Stimulated activated CD4-positive, alpha-beta T cell treated with anti-CD3 and anti-CD28 coated beads, Interleukin-4, amount 100 ng/mL, for 24 hours (primary cell): ENCODE data around the gene MYCN.
"Not testable (repeated sequence)": the region's sequence is repeated elsewhere in the genome, so short reads cannot be mapped to it uniquely, and the experiment has no call there.

ENCODE experiments used
- DNase-seq: peaks from one replicate; pipeline ENCODE4 v3.0.0-alpha.2; 2020

The MYCN gene

DNA sequence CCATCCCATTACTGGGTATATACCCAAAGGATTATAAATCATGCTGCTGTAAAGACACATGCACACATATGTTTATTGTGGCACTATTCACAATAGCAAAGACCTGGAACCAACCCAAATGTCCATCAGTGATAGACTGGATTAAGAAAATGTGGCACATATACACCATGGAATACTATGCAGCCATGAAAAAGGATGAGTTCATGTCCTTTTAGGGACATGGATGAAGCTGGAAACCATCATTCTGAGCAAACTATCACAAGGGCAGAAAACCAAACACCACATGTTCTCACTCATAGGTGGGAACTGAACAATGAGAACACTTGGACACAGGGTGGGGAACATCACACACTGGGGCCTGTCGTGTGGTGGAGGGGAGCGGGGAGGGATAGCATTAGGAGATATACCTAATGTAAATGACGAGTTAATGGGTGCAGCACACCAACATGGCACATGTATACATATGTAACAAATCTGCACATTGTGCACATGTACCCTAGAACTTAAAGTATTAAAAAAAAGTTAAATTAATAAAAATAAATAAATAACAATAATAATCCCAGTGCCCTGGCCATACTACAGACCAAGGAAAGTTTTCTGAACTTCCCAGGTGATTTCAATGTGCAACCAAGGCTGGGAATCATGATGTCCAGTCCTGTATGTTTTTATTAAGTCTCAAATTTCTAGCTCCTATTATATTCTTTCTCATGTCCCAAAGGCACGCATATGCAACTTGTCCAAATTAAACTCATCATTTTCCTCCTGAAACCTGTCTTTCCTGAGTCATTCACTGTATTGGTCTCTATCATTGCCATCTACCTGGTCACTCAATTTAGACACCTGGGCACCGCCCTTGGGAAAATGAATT is 23.0 kb downstream of the MYCN start:
- not testable (repeated sequence) for DNase-seq

DNA sequence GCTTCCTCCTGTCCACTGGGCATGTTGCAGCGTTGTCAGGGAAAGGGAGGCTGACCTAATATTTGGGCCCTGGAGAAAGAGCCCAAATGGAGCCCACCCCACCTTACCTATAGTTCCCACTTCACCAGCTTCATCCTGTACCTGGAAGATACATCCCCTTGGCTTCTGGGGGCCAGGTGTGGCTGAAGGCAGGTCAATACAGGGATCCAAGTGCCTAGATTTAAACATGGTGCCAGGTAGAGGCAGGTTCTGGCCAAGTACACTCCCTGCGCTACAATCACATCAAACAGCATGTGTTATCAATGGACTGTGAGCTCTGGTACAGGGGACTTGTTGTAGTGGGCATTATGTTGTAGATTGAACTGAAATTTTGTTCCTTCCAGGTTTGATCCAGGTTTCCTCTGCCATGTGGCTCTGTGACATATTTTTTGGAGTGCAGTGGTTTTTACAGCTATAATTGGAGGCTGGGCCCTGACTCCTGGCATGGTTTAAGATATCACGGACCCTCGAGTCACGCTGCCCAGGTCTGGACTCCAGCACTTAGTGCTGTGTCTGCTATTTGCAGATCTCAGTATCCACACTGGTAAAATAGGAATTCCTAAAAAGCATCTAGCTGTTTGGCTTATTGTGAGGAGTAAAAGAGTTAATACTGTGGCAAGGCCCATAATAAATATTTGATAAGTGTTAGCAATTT is 23.8 kb downstream of the MYCN start:
- no peak for DNase-seq

GRCh38 chr2:15964936-15965563 is 24.7 kb downstream of the MYCN start:
- no peak for DNase-seq

- DNase-seq = peak; percentile 58
Observed at GRCh38 chr2:15965564-15966019, 25.2 kb downstream of the MYCN start.

DNA sequence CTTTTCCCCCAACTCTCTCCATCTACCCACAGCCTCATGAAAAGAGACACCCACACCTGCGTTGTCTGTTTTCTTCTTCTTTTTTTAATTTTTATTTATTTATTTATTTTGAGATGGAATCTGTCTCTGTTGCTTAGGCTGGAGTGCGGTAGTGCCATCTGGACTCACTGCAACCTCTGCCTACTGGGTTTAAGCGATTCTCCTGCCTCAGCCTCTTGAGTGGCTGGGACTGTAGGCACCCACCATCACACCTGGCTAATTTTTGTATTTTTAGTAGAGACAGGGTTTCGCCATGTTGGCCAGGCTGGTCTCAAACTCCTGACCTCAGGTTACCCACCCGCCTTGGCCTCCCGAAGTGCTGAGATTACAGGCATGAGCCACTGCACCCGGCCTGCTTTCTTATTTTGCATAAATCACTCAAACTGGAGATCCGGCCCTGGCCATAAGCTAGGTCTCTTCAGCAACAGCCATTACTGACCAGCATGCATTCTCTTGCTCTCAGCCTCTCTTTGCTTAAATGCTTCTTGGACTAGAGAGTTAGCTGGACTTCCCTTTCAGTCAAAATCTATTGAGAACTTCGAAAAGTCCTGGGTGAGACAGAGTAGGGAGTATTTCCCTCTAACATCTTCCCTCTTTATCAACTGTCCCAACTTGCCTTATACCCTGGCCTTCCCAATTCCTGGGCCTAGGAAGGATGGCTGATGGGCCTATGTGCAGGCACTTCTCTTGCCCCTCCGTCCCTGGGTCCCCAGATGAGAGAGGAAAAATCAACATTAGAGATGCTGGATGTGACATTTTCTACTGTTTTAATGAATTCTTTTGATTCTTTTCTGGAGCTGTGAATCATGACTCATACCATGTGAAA is 27.3 kb downstream of the MYCN start:
- no peak for DNase-seq

DNA sequence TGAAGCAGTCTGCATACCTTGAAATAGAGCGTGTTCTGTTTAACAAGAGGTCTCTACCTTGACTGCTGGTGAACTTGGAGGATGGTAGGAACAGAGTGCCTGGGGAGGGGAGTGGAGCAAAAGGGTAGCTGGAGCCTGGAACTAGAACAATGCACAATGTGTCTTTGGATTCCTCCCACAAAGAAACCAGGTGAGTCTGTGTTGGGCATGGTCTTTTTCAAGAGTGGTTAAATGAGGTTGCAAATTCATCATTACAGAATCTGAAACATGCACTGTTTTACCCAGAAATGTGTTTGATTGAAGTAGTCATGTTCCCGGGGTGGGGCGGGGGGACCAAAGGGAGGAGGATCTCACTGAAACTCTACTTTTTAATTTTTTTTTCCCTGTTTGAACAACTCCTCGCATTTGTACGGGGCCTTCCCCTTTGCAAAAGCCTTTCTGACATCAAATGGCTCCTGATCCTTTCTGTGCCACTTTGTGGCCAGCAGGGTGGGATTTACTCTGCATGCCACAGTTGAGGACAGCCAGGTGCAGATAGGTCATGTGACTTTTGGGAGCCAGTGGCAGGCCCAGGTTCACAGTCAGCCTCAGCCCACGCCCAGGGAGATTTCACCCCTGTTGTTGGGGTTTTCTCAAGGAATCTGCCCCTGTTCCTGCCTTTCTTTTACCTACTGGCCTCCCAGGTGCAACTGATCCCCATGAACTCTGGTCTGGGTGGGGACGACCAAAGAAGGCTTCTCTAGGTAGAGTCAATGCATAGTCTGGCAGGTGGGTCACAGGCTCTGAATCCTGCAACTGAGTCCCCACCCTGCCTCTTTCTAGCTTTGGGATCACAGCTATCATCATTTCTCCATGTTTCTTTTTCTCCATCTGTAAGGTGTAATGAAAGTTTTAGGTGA is 28.2 kb downstream of the MYCN start:
- peak; percentile 34 for DNase-seq

GRCh38 chr2:15969214-15969613 is 28.9 kb downstream of the MYCN start:
- no peak for DNase-seq

GRCh38 chr2:15970701-15971100 is 30.4 kb downstream of the MYCN start:
- DNase-seq = no peak

DNA sequence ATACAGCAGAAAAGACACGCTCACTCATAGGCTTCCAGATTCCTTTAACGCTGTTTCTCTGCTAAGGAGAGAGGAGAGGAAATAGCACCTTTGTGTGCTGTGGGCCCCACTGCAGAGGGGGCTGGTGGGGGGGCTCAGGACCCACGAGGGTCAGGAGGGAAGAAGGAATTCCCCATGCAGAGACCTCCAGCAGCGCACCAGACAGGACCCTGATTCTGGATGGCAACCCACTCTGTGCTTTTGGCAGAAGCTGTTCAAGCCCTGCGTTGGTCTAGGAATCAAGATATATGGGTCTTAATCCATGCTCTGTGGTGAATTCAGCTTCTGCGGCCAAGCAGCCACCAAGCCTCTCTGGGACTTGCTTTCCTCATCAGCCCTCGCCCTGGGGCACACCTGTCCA is 31.0 kb downstream of the MYCN start:
- DNase-seq = no peak

DNA sequence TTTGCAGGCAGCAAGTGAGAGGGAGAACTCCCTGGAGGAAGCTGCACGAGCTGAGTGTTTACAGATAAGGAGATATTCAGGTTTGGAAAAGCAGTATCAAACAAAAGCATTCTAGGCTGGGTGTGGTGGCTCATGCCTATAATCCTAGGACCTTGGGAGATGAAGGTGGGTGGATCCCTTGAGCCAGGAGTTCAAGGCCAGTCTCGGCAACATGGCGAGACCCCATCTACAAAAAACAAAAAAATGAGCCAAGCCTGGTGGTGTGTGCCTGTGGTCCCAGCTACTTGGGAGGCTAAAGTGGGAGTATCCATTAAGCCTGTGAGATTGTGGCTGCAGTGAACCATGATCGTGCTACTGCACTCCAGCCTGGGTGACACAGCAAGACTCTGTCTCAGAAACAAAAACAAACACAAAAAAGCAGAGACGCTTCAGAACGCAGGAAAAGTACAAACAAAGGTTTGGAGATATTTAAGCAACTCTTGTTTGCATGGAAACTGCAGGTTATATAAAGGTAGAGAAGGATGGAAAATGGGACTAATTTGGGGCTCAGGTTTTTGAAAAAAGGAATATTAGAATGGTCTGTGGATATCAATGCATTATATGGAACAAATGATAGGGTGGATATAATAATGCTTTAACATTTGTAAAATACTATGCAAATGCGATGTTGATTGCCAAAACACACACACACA is 31.6 kb downstream of the MYCN start:
- no peak for DNase-seq

GRCh38 chr2:15973481-15974401 is 33.4 kb downstream of the MYCN start:
- no peak for DNase-seq

DNA sequence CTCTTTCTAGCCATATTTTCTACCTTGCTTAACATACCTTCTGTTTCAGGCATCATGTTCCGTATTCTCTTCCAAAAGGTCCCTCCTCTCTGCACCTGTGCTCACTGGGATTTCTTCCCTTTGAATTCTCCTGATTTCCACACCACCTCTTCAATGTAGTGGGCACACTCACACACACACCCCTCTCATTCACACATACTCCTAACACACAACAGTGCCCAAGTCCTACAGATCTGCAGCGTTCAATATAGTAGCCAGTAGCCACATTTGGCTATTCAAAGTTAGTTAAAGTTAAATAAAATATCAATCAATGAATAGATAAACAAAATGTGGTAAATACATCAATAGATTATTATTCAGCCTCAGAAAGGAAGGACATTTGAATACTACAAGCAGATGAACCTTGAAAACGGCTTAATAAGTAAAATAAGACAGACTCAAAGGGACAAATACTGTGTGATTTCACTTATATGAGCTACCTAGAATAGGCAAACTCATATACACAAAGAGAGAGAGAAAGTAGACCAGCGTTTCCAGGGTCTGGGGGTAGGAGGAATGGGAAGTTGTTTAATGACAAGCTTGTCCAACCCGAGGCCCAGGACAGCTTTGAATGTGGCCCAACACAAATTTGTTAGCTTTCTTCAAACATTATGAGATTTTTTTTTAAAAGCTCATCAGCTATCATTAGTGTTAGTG is 34.4 kb downstream of the MYCN start:
- DNase-seq = no peak

- no peak for DNase-seq
Observed at GRCh38 chr2:15975261-15975600, 34.9 kb downstream of the MYCN start.

DNA sequence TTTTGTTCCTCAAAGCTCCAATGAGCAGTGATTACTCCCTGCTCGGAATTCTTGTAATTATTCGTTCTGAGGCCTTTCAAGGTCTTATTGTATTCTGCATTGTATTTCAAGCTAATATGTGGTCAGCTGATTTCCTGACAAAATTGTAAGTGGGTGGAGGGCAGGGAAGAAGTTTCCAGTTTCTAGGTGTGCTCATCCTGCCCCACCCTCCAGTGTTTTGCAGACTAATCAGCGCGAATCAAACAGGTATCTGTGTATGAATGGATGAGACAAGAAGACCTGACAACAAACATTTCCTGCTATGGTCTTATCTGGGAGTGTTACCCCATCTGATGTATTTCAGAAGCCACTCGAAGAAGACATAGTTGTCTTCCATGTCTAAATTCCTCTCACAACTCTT is 35.3 kb downstream of the MYCN start:
- no peak for DNase-seq

- no peak for DNase-seq
Observed at GRCh38 chr2:15976354-15976753, 36.0 kb downstream of the MYCN start.

- DNase-seq = no peak
Observed at GRCh38 chr2:15979051-15979758, 38.9 kb downstream of the MYCN start.

DNA sequence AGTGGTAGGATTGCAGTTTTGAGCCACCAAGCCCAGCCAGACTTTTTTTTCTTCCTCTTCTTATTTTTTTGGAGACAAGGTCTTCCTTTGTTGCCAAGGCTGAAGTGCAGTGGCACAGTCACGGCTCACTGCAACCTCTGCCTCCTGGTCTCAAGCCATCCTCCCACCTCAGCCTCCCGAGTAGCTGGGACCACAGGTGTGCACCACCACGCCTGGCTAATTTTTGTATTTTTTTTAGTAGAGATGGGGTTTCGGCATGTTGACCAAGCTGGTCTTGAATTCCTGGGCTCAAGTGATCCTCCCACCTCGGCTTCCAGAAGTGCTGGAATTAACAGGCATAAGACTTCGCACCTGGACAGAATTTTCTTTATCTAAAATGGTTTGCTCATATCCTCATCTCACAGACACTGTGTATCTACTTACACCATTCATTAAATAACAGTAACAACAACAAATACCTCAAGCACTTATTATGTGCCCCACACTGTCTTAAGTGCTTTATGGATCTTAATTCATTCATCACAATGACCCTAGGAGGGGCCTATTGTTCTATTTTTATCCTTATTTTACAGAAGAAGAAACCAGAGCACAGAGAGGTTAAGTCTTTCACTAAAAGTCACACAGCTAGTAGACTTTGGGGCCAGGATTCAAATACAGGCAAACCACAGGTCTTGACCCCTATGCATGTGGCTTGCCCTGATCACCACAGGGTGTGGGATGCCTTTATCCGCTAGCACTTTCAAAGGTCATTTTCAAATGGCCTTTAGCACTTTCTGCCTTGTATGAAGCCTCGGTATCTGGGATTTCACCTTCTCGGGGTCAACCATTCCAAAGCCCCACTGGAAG is 39.6 kb downstream of the MYCN start:
- DNase-seq = no peak

DNA sequence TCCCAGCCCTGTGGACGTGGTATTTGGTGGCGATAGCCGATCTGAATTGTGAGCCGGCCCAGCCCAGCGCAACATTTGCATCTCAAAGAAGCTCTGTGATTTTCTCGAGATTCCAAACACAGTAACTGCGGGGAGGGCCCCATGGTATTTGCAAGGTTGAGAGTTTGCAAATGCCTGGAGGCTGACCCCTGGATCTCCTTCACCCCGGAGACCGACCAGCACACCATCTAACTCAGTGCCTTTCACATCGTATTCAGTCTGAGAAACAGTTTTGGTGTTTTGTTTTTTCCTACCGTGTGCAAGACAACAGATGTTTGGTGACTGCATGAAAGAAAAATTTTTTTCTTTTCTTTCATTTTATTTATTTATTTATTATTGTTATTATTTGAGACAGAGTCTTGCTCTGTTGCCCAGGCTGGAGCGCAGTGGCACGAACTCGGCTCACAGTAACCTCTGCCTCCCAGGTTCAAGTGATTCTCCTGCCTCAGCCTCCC is 40.3 kb downstream of the MYCN start:
- no peak for DNase-seq
